SK-N-MC (cell line): ENCODE data around the gene MTCL1.

Experiments used
- DNase-seq: peaks from one replicate; pipeline ENCODE4 v3.0.0-alpha.2; 2011; ENCODE audit warnings: low read depth, low spot score
- H3K27ac ChIP-seq: fragments of 200-600 bp; sonication (generic); 2 replicates; pipeline ENCODE4 v1.5.1; 2016; ENCODE audit warnings: mixed run types
- H3K36me3 ChIP-seq: fragments of 200-600 bp; sonication (generic); 2 replicates; pipeline ENCODE4 v1.6.1; 2017; ENCODE audit warnings: antibody characterized with exemption, low read length, mixed read lengths; ENCODE audit not compliant: insufficient read depth
- H3K4me3 ChIP-seq: fragments of 200-600 bp; sonication (generic); 2 replicates; pipeline ENCODE4 v1.5.1; 2016
- H3K9ac ChIP-seq: fragments of 200-600 bp; sonication (generic); 2 replicates; pipeline ENCODE4 v1.8.0; 2017; ENCODE audit warnings: mixed run types, mixed read lengths; ENCODE audit not compliant: insufficient read length
- H3K9me3 ChIP-seq: fragments of 200-600 bp; sonication (generic); 2 replicates; pipeline ENCODE4 v1.6.1; 2017; ENCODE audit warnings: low read depth, mild to moderate bottlenecking, antibody characterized with exemption, low read length, moderate library complexity, mixed read lengths
- EZH2 ChIP-seq: fragments of 200-600 bp; sonication (generic); IDR thresholded peaks from one replicate; pipeline ENCODE4 v1.6.1; 2017; ENCODE audit warnings: antibody characterized with exemption
- FOXP2 ChIP-seq: optimal IDR thresholded peaks from 2 replicates; pipeline ENCODE3; 2011; ENCODE audit warnings: mild to moderate bottlenecking, moderate library complexity; ENCODE audit not compliant: insufficient read depth; ENCODE audit errors: extremely low read length, control extremely low read depth
- POLR2AphosphoS5 ChIP-seq: IDR thresholded peaks from 2 replicates; pipeline ENCODE4 v1.6.1; 2012; ENCODE audit warnings: mild to moderate bottlenecking, low read depth, low read length, borderline replicate concordance

MTCL1 gene

DNA sequence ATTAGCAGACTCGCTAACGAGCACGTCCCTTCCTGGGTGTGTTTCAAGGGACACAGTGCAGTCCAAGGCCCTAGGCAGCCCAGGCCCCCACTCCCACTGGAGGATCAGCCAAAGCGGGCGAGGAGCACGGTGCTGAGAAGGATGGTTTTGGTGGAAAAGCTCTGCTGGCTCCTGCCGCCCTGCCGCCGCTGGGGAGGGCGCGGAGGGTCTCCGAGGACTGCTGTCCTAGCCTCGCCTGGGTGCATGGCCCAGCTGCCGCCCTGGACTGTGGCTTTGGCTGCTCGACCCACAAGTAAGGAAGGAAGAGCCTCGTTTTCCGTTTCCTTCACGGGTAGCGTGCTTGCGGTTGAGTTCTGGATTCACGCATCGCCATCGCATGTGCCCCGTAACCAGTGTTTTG, 79.9 kb downstream of the MTCL1 start:
- Histone ChIP-seq H3K27ac (no peak overlapping the region), H3K9ac (no peak overlapping the region), H3K36me3 (no peaks in the 10 kb centered on the region), H3K9me3 (no peaks in the 10 kb centered on the region), H3K4me3 (no peak overlapping the region)
- TF ChIP-seq POLR2AphosphoS5, result no peak
- no peak for TF ChIP-seq FOXP2
- TF ChIP-seq EZH2, result no peak
- DNase-seq, result no peak

DNA sequence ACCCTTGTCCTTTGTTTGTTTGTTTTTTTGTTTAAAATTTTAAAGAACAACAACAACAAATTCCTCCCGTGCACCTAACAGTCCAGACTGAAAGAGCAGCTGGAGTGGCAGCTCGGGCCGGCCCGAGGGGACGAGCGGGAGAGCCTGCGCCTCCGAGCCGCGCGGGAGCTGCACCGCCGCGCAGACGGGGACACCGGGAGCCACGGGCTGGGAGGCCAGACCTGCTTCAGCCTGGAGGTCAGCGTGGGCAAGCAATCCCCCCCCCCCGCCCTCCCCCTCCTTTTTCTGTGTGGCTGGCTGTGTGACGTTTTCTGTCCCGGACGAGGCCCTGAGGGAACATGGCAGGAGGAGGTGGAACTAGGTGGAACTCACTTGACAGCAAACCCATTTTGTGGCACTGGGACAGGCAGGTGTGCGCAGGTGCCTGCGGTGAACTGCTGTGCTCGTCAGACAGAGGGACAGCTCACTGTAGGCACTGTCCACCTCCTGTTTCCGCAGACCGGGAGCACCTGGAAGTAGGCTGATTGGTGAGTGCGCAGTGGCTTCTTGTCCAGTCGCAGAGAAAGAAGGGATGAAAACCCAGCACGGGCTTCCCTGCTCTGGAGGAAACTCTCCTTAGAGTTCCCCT, 80.6 kb downstream of the MTCL1 start:
- Histone ChIP-seq H3K4me3 (no peak overlapping the region), H3K27ac (no peak overlapping the region), H3K36me3 (no peaks in the 10 kb centered on the region), H3K9ac (no peak overlapping the region), H3K9me3 (no peaks in the 10 kb centered on the region)
- no peak for DNase-seq
- TF ChIP-seq POLR2AphosphoS5, result no peak

- no peak overlapping the region for H3K4me3 ChIP-seq
- H3K27ac ChIP-seq, result no peak overlapping the region
- H3K9me3 ChIP-seq, result no peaks in the 10 kb centered on the region
- no peak for TF ChIP-seq EZH2
- DNase-seq, result no peak
- H3K9ac ChIP-seq, result no peak overlapping the region
- H3K36me3 ChIP-seq, result no peaks in the 10 kb centered on the region
Observed at GRCh38 chr18:8786483-8787370, 81.4 kb downstream of the MTCL1 start.

DNA sequence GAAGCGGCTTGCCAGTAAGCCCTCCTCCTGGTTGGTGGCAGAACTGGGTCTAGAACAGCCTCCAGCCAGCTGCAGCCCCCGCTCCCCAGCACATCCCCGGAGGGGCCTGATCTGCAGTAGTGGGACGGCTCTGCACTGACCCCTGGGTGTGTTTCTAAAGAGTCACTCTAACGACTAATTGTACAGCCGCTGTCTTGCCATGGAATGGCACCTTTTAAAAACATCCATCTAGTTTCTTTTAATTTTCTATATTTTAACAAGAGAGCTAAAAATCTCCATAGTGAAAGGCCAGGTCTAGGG, 82.0 kb downstream of the MTCL1 start:
- TF ChIP-seq POLR2AphosphoS5 (no peak), EZH2 (no peak), FOXP2 (no peak)
- no peaks in the 10 kb centered on the region for H3K36me3 ChIP-seq
- no peak overlapping the region for H3K9ac ChIP-seq
- H3K27ac ChIP-seq, result no peak overlapping the region
- DNase-seq, result no peak
- H3K9me3 ChIP-seq, result no peaks in the 10 kb centered on the region
- H3K4me3 ChIP-seq, result no peak overlapping the region

DNA sequence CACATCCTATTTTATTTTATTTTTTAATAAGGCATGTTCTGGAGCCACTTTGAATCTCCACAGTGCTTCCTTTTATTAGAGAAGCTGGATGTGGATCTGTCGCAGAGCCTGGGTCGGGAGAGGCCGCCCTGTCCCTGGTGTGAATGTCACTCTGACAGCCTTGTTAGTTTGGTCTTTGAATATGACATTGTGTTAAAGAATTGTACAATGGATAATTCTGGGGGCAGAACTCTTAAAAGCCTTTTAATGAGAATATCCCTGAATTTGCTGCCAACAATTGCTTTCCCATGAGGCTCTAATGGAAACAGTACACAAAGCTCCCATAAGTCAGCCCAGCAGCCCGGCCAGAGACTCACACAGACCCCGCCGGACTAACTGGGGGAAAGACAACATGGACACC, 82.4 kb downstream of the MTCL1 start:
- Histone ChIP-seq H3K9me3 (no peaks in the 10 kb centered on the region), H3K36me3 (no peaks in the 10 kb centered on the region), H3K27ac (no peak overlapping the region), H3K4me3 (no peak overlapping the region), H3K9ac (no peak overlapping the region)
- DNase-seq, result no peak
- TF ChIP-seq EZH2, result no peak

DNA sequence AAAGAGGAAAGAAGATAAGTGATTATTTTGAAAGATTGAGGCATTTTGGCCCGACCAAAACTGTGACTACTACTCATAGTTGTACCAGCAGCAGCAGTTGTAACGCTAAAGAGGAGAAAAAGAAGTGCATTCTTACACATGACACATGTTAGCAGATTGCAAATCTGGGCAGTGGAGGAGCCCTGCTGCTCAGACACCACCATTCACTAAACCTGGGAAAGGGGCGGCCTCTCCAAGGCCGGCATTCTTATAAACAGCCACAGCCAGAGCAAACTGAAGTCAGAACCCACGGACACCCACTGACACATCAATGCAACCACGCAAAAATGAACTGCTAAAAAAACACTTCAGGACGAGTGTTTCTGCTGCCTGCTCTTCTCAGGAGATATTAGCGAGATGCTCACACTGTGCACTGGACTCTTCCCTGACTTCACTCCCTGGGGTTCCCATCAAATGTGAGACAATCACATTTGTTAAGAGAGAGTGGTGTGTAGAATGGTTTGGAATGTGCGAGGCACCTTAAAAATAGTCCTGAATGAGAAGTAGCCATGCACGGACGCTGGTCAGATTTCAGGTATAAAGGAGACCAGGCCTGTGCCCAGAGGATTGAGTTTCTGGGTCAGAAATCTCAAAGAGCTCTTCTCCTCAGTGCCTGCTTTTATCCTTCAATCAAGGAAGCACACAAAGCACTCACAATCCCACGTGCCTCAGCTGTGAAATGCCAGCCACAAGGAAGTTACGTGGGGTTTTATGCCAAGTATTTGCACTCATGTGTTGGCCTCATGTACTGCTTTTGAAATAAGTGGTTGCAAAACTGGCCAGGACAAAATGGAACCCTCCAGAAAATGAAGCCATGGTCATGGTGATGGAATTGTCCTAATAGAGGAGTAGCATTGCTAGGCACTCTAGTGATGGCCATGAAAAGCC, 83.4 kb downstream of the MTCL1 start:
- no peak overlapping the region for H3K4me3 ChIP-seq
- DNase-seq, result no peak
- TF ChIP-seq POLR2AphosphoS5, result no peak
- no peak for TF ChIP-seq EZH2
- TF ChIP-seq FOXP2, result no peak
- no peak overlapping the region for H3K9ac ChIP-seq
- H3K27ac ChIP-seq, result no peak overlapping the region
- H3K9me3 ChIP-seq, result no peaks in the 10 kb centered on the region
- no peaks in the 10 kb centered on the region for H3K36me3 ChIP-seq

DNA sequence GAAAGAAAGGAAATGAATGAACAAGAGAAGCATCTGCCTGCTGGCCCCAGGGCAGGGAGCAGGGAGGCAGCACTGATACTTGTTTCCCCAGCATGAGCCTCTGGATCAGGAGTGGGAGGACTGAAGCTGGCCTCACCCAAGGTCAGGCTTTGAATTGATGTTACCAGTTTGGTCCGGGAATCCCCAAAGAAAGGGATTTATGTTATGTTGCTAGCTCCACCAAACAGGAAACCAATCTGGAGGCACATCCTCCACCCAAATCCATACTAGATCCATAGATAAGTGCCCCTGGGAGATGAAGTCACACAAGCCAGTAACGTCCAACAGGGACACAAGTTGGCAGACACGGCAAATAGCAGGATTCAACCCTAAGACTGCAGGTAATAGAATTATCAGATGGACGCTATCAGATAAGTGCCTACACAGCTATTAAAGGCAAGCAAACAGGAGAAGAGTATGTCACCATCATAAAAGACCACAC, 85.9 kb downstream of the MTCL1 start:
- no peak for DNase-seq
- Histone ChIP-seq H3K4me3 (no peak overlapping the region), H3K9me3 (no peaks in the 10 kb centered on the region), H3K9ac (no peak overlapping the region), H3K27ac (no peak overlapping the region), H3K36me3 (no peaks in the 10 kb centered on the region)
- TF ChIP-seq FOXP2 (no peak), EZH2 (no peak), POLR2AphosphoS5 (no peak)

DNA sequence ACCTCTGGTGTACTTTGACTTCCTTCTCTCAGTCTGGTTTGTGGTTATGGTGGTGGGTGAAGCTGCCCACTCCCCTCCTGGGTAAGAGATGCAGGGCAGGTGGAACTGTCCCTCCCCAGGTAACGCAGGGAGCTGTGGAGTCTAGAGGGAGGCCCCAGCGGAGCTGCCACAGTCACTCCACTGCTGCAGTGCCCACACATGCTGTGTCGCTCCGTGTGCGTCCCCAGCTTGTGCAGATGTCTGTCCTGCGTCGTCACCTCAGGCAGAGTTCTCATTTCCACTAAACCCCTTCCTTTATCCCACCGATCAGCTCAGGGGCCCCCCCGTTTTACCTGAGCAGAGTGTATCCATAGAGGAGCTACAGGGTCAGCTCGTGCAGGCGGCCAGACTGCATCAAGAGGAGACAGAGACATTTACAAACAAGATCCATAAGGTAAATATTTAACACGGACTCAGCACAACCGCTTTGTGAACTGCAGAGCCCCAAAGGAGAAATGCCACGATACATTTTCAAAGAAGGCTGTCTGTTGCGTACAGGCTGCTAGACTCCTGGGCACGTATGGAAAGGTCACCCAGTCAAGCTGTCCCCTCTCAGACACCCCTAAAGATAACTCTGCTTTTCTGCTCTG, 87.4 kb downstream of the MTCL1 start:
- TF ChIP-seq EZH2 (no peak), FOXP2 (no peak), POLR2AphosphoS5 (no peak)

More for the DNA sequence above, 87.4 kb downstream of the MTCL1 start:
- Histone ChIP-seq H3K36me3 (no peaks in the 10 kb centered on the region), H3K4me3 (no peak overlapping the region), H3K27ac (no peak overlapping the region), H3K9me3 (no peaks in the 10 kb centered on the region), H3K9ac (no peak overlapping the region)
- DNase-seq, result no peak
